ENCODE results near the gene SOCS7. TPM values are rescaled to one million over a fixed set of nuclear protein-coding genes. Genes with fewer than 3 reads are reported as not detected.

SOCS7 gene
- total and polyA plus RNA-seq, 7 experiments from 2014 or later, result 0.57 to 23.3 (median 19.6) TPM

GRCh38 chr17:38440614-38441397 is 89.2 kb downstream of the SOCS7 start:
- H3K4me1 Mint-ChIP-seq, result peaks cover 0 to 15% (median 11%) of the 10 kb centered on the region in 7 donors

GRCh38 chr17:38441429-38442061 is 89.9 kb downstream of the SOCS7 start:
- Histone ChIP-seq H3K9me3 (ENCODE audit: control insufficient read depth in 2 of 3, low read length in 3 of 3) (no peaks in the 10 kb centered on the region), H3K4me3 (ENCODE audit: low read length) (no peak overlapping the region), H3K4me1 (ENCODE audit: control insufficient read depth in 2 of 2, insufficient read depth in 2 of 2, low read length in 2 of 2) (peaks cover 0 to 8% of the 10 kb centered on the region in 2 donors), H3K36me3 (ENCODE audit: control insufficient read depth in 2 of 3, insufficient read depth in 3 of 3, low read length in 3 of 3) (no peaks in the 10 kb centered on the region), H3K27me3 (ENCODE audit: control insufficient read depth in 2 of 2, insufficient read depth in 2 of 2, low read length in 2 of 2) (no peaks in the 10 kb centered on the region), H3K27ac (ENCODE audit: low read depth, low read length) (no peak overlapping the region)
- intact Hi-C loops (cut with micrococcal nuclease), result no loop called here
- no peak overlapping the region for H3K4me3 Mint-ChIP-seq
- POLR2A ChIA-PET, result no interaction called here
- no peak for ATAC-seq
- DNase-seq, result no peak
- CTCF ChIA-PET, result interaction anchor here (0.6 to 0.8 kb wide), 3 partner anchors 18 to 1289 kb away, joined by 3 read pairs; partner anchors contain the start of gene MIEN1
- no peaks in the 10 kb centered on the region for H3K36me3 Mint-ChIP-seq
- peaks cover 0 to 15% (median 11%) of the 10 kb centered on the region in 7 donors for H3K4me1 Mint-ChIP-seq
- peaks cover 0 to 11% (median 0%) of the 10 kb centered on the region in 5 donors for H3K27me3 Mint-ChIP-seq
- peaks cover 0 to 1% (median 0%) of the 10 kb centered on the region in 11 donors for H3K9me3 Mint-ChIP-seq
- no peak overlapping the region for H3K27ac Mint-ChIP-seq

More at GRCh38 chr17:38440614-38441397, 89.2 kb downstream of the SOCS7 start:
- peaks cover 0 to 8% of the 10 kb centered on the region in 2 donors for H3K4me1 ChIP-seq (ENCODE audit: control insufficient read depth in 2 of 2, insufficient read depth in 2 of 2, low read length in 2 of 2)
- H3K36me3 Mint-ChIP-seq, result no peaks in the 10 kb centered on the region
- CTCF ChIA-PET, result interaction anchor here (0.6 to 0.7 kb wide), 2 partner anchors 1289 to 1408 kb away, joined by 3 read pairs; partner anchors contain the start of gene MIEN1
- ATAC-seq, result no peak
- intact Hi-C loops (cut with micrococcal nuclease), result no loop called here
- no peak overlapping the region for H3K27ac Mint-ChIP-seq
- peaks cover 0 to 11% (median 0%) of the 10 kb centered on the region in 5 donors for H3K27me3 Mint-ChIP-seq
- no peaks in the 10 kb centered on the region for H3K9me3 ChIP-seq (ENCODE audit: control insufficient read depth in 2 of 3, low read length in 3 of 3)
- no peak overlapping the region for H3K4me3 ChIP-seq (ENCODE audit: low read length)
- POLR2A ChIA-PET, result no interaction called here
- DNase-seq, result no peak
- no peak overlapping the region for H3K4me3 Mint-ChIP-seq
- no peak overlapping the region for H3K27ac ChIP-seq (ENCODE audit: low read depth, low read length)
- H3K9me3 Mint-ChIP-seq, result peaks cover 0 to 1% (median 0%) of the 10 kb centered on the region in 11 donors
- H3K36me3 ChIP-seq (ENCODE audit: control insufficient read depth in 2 of 3, insufficient read depth in 3 of 3, low read length in 3 of 3), result no peaks in the 10 kb centered on the region
- H3K27me3 ChIP-seq (ENCODE audit: control insufficient read depth in 2 of 2, insufficient read depth in 2 of 2, low read length in 2 of 2), result no peaks in the 10 kb centered on the region

GRCh38 chr17:38442548-38442947 is 90.9 kb downstream of the SOCS7 start:
- H3K9me3 Mint-ChIP-seq, result peaks cover 0 to 1% (median 0%) of the 10 kb centered on the region in 11 donors
- intact Hi-C loops (cut with micrococcal nuclease), result no loop called here
- H3K36me3 Mint-ChIP-seq, result no peaks in the 10 kb centered on the region
- Histone ChIP-seq H3K27me3 (ENCODE audit: control insufficient read depth in 2 of 2, insufficient read depth in 2 of 2, low read length in 2 of 2) (no peaks in the 10 kb centered on the region), H3K4me3 (ENCODE audit: low read length) (no peak overlapping the region), H3K27ac (ENCODE audit: low read depth, low read length) (no peak overlapping the region), H3K4me1 (ENCODE audit: control insufficient read depth in 2 of 2, insufficient read depth in 2 of 2, low read length in 2 of 2) (peaks cover 0 to 8% of the 10 kb centered on the region in 2 donors), H3K9me3 (ENCODE audit: control insufficient read depth in 2 of 3, low read length in 3 of 3) (no peaks in the 10 kb centered on the region), H3K36me3 (ENCODE audit: control insufficient read depth in 2 of 3, insufficient read depth in 3 of 3, low read length in 3 of 3) (no peaks in the 10 kb centered on the region)
- DNase-seq (no peak), ATAC-seq (no peak)
- peaks cover 0 to 11% (median 0%) of the 10 kb centered on the region in 5 donors for H3K27me3 Mint-ChIP-seq
- CTCF ChIA-PET, result interaction anchor here (0.6 to 0.8 kb wide), 3 partner anchors 19 to 1826 kb away, joined by 3 to 5 read pairs (median 3); no protein-coding TSS in a partner anchor
- H3K4me3 Mint-ChIP-seq, result peak overlapping the region in 2 of 10 donors; percentile 50 to 57
- POLR2A ChIA-PET, result no interaction called here
- H3K27ac Mint-ChIP-seq, result peak overlapping the region in 1 of 9 donors; percentile 78
- H3K4me1 Mint-ChIP-seq, result peaks cover 0 to 15% (median 11%) of the 10 kb centered on the region in 7 donors

- POLR2A ChIA-PET, result no interaction called here
- H3K27ac Mint-ChIP-seq, result peak overlapping the region in 1 of 9 donors; percentile 41
- intact Hi-C loops (cut with micrococcal nuclease), result loop anchor here (1.0 to 2.0 kb wide), 3 partner anchors 42 to 224 kb away; no protein-coding TSS in a partner anchor
Measured at GRCh38 chr17:38443356-38444031, 91.8 kb downstream of the SOCS7 start.

GRCh38 chr17:38444151-38444550 is 92.5 kb downstream of the SOCS7 start:
- ChIA-PET CTCF (interaction anchor here (1.1 kb wide), 1 partner anchor 17 kb away, joined by 5 read pairs; no protein-coding TSS in a partner anchor), POLR2A (no interaction called here)
- Histone ChIP-seq H3K27ac (ENCODE audit: low read depth, low read length) (no peak overlapping the region), H3K36me3 (ENCODE audit: control insufficient read depth in 2 of 3, insufficient read depth in 3 of 3, low read length in 3 of 3) (no peaks in the 10 kb centered on the region), H3K4me1 (ENCODE audit: control insufficient read depth in 2 of 2, insufficient read depth in 2 of 2, low read length in 2 of 2) (peaks cover 0 to 8% of the 10 kb centered on the region in 2 donors), H3K9me3 (ENCODE audit: control insufficient read depth in 2 of 3, low read length in 3 of 3) (no peaks in the 10 kb centered on the region), H3K4me3 (ENCODE audit: low read length) (no peak overlapping the region), H3K27me3 (ENCODE audit: control insufficient read depth in 2 of 2, insufficient read depth in 2 of 2, low read length in 2 of 2) (no peaks in the 10 kb centered on the region)
- ATAC-seq (peak; percentile 77), DNase-seq (peak in 8 of 9 donors; percentile 21 to 60 (median 53))
- Mint-ChIP-seq H3K4me3 (peak overlapping the region in 5 of 10 donors; percentile 18 to 61 (median 48)), H3K4me1 (peaks cover 0 to 15% (median 11%) of the 10 kb centered on the region in 7 donors), H3K27ac (peak overlapping the region in 1 of 9 donors; percentile 10), H3K36me3 (no peaks in the 10 kb centered on the region), H3K9me3 (peaks cover 0 to under 1% (median 0%) of the 10 kb centered on the region in 11 donors), H3K27me3 (peaks cover 0 to 9% (median 2%) of the 10 kb centered on the region in 5 donors)
- intact Hi-C loops (cut with micrococcal nuclease), result loop anchor here (1.0 to 2.0 kb wide), 3 partner anchors 41 to 223 kb away; no protein-coding TSS in a partner anchor

More at GRCh38 chr17:38443356-38444031, 91.8 kb downstream of the SOCS7 start:
- CTCF ChIA-PET, result interaction anchor here (0.9 to 1.1 kb wide), 2 partner anchors 17 to 20 kb away, joined by 5 to 6 read pairs; no protein-coding TSS in a partner anchor
- Mint-ChIP-seq H3K4me3 (peak overlapping the region in 5 of 10 donors; percentile 18 to 61 (median 48)), H3K27me3 (peaks cover 0 to 9% (median 0%) of the 10 kb centered on the region in 5 donors), H3K9me3 (peaks cover 0 to 1% (median 0%) of the 10 kb centered on the region in 11 donors), H3K36me3 (no peaks in the 10 kb centered on the region), H3K4me1 (peaks cover 0 to 15% (median 11%) of the 10 kb centered on the region in 7 donors)
- Histone ChIP-seq H3K4me1 (ENCODE audit: control insufficient read depth in 2 of 2, insufficient read depth in 2 of 2, low read length in 2 of 2) (peaks cover 0 to 8% of the 10 kb centered on the region in 2 donors), H3K27ac (ENCODE audit: low read depth, low read length) (no peak overlapping the region), H3K27me3 (ENCODE audit: control insufficient read depth in 2 of 2, insufficient read depth in 2 of 2, low read length in 2 of 2) (no peaks in the 10 kb centered on the region), H3K4me3 (ENCODE audit: low read length) (no peak overlapping the region), H3K36me3 (ENCODE audit: control insufficient read depth in 2 of 3, insufficient read depth in 3 of 3, low read length in 3 of 3) (no peaks in the 10 kb centered on the region), H3K9me3 (ENCODE audit: control insufficient read depth in 2 of 3, low read length in 3 of 3) (no peaks in the 10 kb centered on the region)
- DNase-seq (peak in 1 of 9 donors; percentile 6), ATAC-seq (no peak)

Measured in naive thymus-derived CD4-positive, alpha-beta T cell (primary cell).